Urinary bladder (tissue), 4 donors: ENCODE results near the gene AAK1. TPM values are rescaled to one million over a fixed set of nuclear protein-coding genes. Genes with fewer than 3 reads are reported as not detected.
A peak's percentile ranks its signal among the peaks of the same experiment; 100 is the strongest.
"Not testable (repeated sequence)": the region's sequence is repeated elsewhere in the genome, so short reads cannot be mapped to it uniquely, and the experiment has no call there.

Experiments used
- DNase-seq: peaks from one replicate; pipeline ENCODE4 v3.0.0-alpha.2; 2015; ENCODE audit errors: extremely low spot score
- H3K27ac ChIP-seq: one replicate; pipeline ENCODE4 v1.5.1; 2013; ENCODE audit warnings: low read depth, mild to moderate bottlenecking, moderate library complexity
- H3K36me3 ChIP-seq: one replicate; pipeline ENCODE4 v1.6.1; 2013; ENCODE audit warnings: mild to moderate bottlenecking, moderate library complexity; ENCODE audit not compliant: insufficient read depth
- H3K4me1 ChIP-seq: one replicate; pipeline ENCODE4 v1.6.1; 2013; ENCODE audit warnings: mild to moderate bottlenecking, moderate library complexity; ENCODE audit not compliant: insufficient read depth
- H3K4me3 ChIP-seq: one replicate; pipeline ENCODE4 v1.5.1; 2013; ENCODE audit warnings: low read depth, low read length
- WGBS: extraction: QIAGEN DNeasy Blood & Tissue Kit; methylation state at CpG from one replicate; pipeline ENCODE4 v1.1.7; 2013; 5-methylcytosine and 5-hydroxymethylcytosine counted together
- polyA plus RNA-seq: library from polyadenylated mRNA; stranded (reverse); fragments of 200-250 nt; gene quantifications from one replicate; pipeline ENCODE4 v1.2.3, GENCODE V29; 2013
- total RNA-seq: library from RNA; depleted of rRNA; stranded (reverse); fragments of >200 nt; gene quantifications from one replicate; pipeline ENCODE4 v1.2.3, GENCODE V29; 2014
- donor health status: healthy with polysubstance abuse.
- donor health status: healthy.

The AAK1 gene
- total and polyA plus RNA-seq, 2 donors = 9.3 to 51.5 TPM

DNA sequence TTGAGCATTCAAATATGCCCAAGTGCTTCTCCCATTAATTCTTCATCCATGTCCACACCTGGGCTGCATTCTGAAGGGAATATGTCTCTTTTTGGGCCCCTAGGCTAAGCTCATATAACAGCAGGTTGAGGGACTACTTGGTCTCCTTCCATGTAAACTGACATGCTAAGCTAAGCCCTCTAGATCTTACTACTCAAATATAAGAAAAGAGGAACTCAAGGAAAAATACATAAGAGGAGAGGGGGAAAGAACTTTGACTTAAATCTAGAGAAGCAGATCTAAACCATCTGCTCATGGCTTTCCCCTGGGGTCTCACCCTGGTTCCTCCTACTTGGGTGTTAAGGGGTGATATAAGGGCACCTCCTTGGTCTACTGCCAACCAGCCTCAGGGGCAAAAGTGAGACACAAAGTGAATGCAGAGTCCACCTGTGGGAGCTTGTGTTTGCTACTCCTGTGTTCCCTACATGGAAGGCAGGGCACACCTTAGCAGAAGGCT lies 186.5 kb downstream of the AAK1 start:
- no peak overlapping the region for H3K4me3 ChIP-seq
- H3K36me3 ChIP-seq = no peaks in the 10 kb centered on the region
- no peak overlapping the region for H3K27ac ChIP-seq
- no peaks in the 10 kb centered on the region for H3K4me1 ChIP-seq
- no peak for DNase-seq

DNA sequence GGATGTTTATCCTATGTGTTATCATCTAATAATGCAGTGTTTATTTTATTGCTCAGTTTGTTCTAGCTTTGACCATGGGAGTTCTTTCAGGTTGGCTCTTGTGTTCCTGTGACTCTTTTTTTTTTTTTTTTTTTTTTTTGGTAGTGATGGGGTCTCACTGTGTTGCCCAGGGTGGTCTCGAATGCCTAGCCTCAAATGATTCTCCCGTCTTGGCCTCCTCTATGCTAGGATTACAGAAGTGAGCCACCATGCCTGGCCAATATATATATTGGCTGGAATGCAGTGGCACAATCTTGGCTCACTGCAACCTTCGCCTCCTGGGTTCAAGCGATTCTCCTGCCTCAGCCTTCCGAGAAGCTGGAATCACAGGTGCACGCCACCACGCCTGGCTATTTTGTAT lies 187.4 kb downstream of the AAK1 start:
- H3K27ac ChIP-seq = no peak overlapping the region
- H3K4me1 ChIP-seq = no peaks in the 10 kb centered on the region
- WGBS = 92% methylated on average over 7 of the region's 7 CpGs
- H3K36me3 ChIP-seq = no peaks in the 10 kb centered on the region
- no peak for DNase-seq
- H3K4me3 ChIP-seq = no peak overlapping the region

DNA sequence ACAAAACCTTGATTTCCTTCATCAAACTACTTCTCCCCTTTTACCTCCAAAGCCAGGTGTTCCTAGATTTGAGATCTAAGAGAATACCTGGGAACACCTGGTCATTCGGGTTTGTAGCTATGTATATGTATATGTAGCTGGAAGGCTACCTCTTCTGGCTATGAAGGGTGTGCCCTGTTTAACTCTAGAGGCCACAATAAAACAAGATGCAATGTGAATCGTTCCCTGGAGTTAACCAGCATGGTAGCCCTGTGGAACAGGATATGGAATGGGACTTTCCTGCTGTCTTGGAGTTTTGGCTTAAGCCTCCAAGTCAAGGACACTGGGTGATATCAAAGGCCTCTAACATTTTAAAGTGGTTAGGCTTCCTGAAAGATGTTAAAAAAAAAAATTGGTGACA lies 188.6 kb downstream of the AAK1 start:
- H3K4me3 ChIP-seq = no peak overlapping the region
- no peaks in the 10 kb centered on the region for H3K36me3 ChIP-seq
- no peak overlapping the region for H3K27ac ChIP-seq
- DNase-seq = no peak
- 95% methylated on average over 2 of the region's 2 CpGs for WGBS
- H3K4me1 ChIP-seq = no peaks in the 10 kb centered on the region

DNA sequence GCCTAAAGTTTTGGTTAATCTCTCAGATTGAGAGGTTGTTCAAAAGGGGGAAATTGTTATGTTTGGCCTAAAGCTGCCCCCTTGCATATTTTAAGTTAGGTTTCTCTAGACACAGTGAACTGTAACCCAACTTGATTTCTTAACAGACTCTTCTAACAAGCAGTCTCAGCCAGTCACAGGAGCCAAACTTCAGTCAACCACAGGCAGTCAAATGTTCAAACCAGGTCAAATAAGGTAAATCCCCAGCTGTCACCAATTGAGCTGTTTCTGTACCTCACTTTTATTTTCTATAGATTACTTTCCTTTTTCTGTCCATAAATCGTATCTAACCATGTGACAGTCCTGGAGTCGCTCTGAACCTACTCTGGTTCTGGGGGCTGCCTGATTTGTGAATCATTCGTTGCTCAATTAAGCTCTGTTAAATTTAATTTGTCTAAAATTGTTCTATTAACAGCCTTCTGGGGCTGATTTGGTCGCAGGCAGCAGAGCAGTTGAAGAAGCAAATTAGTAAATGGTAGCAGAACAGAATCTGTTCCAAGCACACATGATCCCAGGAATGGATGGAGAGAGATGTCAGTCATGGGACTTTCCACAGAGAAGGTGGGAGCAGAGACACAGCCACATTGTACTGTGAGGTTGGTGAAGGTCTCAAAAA lies 189.9 kb downstream of the AAK1 start:
- no peak for DNase-seq

DNA sequence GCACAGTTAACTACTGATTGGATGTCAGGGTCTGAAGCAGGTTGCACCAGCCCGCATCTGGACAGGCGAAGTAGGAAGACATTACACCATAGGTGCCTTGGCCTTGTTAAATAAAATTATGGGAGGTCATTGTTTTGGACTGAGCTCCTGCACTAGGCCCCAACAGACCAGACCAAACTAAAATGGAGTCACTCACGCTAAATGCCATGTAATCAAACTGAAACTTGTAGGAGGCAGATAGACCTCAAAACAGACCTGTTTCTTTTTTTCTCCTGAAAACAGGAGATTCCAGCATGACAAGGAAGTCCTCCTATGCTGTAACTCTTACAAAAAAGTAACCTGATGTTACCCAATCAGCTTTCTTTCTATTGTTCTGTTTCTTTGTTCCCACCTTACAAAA lies 190.9 kb downstream of the AAK1 start:
- H3K27ac ChIP-seq = no peak overlapping the region
- H3K4me1 ChIP-seq = no peaks in the 10 kb centered on the region
- WGBS = 98% methylated on average over 3 of the region's 3 CpGs
- DNase-seq = no peak
- no peaks in the 10 kb centered on the region for H3K36me3 ChIP-seq
- no peak overlapping the region for H3K4me3 ChIP-seq

More for the DNA sequence above, 189.9 kb downstream of the AAK1 start:
- 85% methylated on average over 4 of the region's 4 CpGs for WGBS
- Histone ChIP-seq H3K4me3 (no peak overlapping the region), H3K4me1 (no peaks in the 10 kb centered on the region), H3K36me3 (no peaks in the 10 kb centered on the region), H3K27ac (no peak overlapping the region)

DNA sequence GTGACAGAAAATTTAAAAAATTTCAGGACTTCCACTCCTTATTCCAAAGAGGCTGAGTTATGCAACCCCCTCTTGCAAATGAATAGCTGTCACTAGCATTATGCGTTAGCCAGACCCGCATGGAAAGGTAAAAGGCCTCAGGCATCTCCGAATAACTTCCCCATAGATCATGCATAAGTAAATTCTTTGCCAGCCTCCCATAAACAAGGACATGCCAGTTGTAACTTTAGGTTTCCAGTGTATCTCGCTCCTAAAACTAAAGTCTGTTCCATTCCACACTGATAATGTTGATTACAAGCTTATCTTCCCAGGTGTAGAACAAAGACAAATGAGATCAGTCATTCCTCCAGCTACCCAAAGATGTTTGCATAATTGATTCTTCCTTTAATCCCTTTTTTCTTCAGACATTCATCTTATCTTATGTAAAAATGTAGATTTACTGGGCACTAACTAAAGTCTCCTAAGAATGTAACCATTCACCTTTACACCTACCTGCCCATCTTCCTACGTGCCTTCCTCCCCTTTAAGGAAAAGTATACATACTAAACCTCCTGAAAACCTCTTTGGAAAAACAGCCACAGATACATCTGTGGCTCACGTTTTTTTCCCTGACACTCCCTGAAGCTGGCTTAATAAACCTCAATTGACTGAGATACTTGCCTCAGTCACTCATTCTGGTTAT lies 192.7 kb downstream of the AAK1 start:
- 87% methylated on average over 6 of the region's 6 CpGs for WGBS
- H3K36me3 ChIP-seq = no peaks in the 10 kb centered on the region
- H3K4me3 ChIP-seq = no peak overlapping the region
- H3K4me1 ChIP-seq = no peaks in the 10 kb centered on the region
- no peak for DNase-seq
- no peak overlapping the region for H3K27ac ChIP-seq

DNA sequence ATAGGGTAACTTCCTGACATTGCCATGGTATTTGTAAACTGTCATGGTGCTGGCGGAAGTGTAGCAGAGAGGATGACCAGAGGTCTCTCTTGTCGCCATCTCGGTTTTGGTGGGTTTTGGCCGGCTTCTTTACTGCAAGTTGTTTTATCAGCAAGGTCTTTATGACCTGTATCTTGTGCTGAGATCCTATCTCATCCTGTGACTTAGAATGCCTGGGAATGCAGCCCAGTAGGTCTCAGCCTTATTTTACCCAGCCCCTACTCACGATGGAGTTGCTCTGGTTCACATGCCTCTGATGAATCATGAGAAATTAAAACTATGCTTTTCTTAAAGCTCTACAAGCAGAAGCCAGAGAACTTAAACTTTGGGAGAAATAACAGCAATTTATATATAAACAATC lies 193.6 kb downstream of the AAK1 start:
- 51% methylated on average over 5 of the region's 5 CpGs for WGBS
- H3K4me3 ChIP-seq = no peak overlapping the region
- H3K27ac ChIP-seq = no peak overlapping the region
- H3K36me3 ChIP-seq = no peaks in the 10 kb centered on the region
- no peaks in the 10 kb centered on the region for H3K4me1 ChIP-seq
- DNase-seq = no peak

DNA sequence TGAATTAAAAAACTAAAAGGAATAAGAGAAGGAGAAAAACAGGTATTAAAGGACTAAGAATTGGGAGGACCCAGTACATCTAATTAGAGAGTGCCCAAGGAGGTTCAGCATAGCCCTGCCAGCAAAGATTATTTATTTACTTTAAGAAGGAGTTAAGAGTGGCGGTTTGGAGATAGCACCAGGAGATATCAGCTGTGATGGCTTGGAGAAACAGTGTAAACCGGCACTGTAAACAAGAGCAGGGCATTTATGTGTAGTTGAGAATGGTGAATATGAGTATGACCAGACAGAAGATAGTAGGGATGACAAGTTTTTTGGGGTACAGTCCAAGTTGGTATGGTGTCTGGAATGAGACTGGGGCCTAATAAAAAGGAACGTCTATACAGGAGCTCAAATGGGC lies 199.9 kb downstream of the AAK1 start:
- not testable (repeated sequence) for H3K27ac ChIP-seq, H3K4me3 ChIP-seq, DNase-seq, H3K4me1 ChIP-seq, H3K36me3 ChIP-seq
- 67% methylated on average over 3 of the region's 3 CpGs for WGBS

DNA sequence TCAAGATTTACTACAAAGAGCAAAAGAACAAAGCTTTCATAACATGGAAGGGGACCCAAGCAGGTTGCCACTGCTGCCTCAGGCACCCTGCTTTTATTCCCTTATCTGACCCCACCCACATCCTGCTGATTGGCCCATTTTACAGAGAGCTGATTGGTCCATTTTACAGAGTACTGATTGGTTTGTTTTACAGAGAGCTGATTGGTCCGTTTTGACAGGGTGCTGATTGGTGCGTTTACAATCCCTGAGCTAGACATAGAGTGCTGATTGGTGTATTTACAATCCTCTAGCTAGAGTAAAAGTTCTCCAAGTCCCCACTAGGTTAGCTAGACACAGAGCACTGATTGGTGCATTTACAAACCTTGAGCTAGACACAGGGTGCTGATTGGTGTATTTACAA lies 204.0 kb downstream of the AAK1 start:
- H3K4me1 ChIP-seq, DNase-seq, H3K27ac ChIP-seq, H3K4me3 ChIP-seq, H3K36me3 ChIP-seq: not testable (repeated sequence)
- WGBS = over 99% methylated on average over 2 of the region's 2 CpGs

DNA sequence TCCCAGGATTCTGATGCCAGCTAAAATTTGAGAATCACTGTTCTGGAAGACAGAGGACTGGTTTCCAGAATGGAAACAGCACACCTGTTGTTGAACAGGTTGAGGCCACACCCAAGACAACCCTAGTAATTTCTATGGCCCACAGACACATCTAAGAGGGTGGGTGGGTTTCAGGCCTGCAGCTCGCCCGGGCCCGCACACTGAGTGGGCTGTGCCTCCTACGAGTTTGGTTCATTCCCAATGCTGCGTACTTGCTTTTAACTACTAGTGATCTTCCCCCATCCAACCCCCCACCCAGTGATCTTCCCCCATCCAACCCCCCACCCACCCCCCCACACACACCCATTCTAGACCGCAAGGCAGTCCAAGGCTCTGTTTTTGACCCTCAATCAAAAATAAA lies 205.0 kb downstream of the AAK1 start:
- H3K4me3 ChIP-seq = no peak overlapping the region
- H3K36me3 ChIP-seq = no peaks in the 10 kb centered on the region
- no peaks in the 10 kb centered on the region for H3K4me1 ChIP-seq
- H3K27ac ChIP-seq = no peak overlapping the region
- DNase-seq = no peak
- WGBS = 96% methylated on average over 6 of the region's 6 CpGs

DNA sequence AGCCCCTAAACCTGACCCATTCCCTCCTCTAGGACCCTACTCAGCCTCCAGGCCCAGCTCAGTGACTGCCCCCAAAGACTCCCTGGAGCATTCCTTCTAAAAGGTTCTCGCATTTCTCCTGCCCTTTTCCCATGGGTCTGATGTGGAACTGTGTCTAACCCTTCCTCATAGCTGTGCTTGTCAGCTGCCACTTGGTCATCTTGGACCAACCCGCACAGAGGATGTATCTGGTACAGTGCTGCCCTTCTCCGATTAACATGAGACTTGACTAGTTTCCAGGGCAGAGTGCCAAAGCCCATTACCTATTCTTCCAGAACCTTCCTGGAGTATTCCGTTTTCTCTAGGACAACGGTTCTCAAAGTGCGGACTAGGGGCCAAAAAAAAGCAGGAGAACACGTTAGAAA lies 205.8 kb downstream of the AAK1 start:
- Histone ChIP-seq H3K4me3 (peak overlapping the region; percentile 66), H3K36me3 (no peaks in the 10 kb centered on the region), H3K4me1 (no peaks in the 10 kb centered on the region), H3K27ac (peak overlapping the region; percentile 88)
- WGBS = 58% methylated on average over 7 of the region's 7 CpGs
- peak; percentile 33 for DNase-seq

DNA sequence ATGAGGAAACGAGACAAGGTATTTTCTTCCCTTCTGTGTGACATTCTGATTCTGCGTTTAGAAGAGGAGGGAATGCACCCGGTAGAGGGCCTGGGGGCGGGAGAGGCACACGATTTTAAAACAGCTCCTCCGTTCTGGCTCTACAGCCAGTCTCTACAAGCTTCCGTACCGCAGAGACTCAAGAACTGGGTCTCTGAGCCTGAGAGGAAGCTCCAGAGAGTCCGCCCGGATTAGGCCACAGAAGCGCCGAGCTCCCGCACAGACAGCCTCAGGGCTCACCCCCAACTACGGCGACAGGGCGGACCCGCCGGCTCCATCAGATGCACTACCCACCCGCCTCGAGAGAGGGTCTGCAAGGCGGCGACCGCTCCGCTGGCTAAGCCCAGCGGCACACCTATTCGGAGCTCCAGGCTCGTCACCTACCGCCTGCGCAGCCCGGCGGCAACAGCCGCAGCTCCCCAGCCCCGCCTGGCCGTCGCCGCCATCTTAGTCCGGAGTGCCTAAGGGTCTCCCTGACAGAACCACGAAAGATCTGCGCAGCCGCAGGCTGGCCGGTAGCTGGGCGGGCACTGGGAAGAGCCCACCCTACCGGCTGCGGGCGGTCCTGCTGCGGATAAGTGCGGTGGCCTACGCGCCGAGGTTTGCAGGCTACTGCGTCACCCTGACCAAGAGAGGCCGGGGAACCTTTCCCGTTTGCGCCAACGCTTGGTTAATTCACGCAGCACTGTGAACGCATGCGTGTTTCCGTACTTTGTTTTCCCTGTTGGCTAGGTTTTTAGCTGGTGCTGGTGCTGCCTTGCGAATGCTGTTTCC lies 206.4 kb downstream of the AAK1 start, which contains the start of gene NFU1:
Gene NFU1 (minus strand): TSS at position 498 of the 813 bp plus-strand sequence. CDS start 13 bp downstream, at position 485.
- under 1% methylated on average over 60 of the region's 60 CpGs for WGBS
- Histone ChIP-seq H3K4me3 (peak within 1 kb of the TSS; percentile 66), H3K36me3 (no peaks in the 10 kb centered on the region), H3K4me1 (no peaks in the 10 kb centered on the region), H3K27ac (peak within 1 kb of the TSS; percentile 88)
- DNase-seq = peak; percentile 83

DNA sequence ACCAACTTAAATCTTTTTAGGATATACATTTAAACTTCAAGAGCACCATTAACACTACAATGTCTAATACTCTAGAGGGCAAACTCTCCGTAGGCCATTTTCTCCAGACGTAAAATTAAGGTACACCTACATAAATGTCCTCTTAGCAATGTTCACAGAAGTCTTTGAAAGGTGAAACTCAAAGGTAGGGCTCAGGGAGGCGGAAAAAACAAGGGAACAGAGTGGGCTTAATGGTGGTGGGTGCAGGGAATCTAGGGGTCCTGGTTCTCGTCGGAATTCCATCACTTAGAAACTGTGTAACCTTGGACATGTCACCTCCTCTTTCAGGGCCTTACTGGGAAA lies 207.0 kb downstream of the AAK1 start:
- Histone ChIP-seq H3K4me1 (no peaks in the 10 kb centered on the region), H3K36me3 (no peaks in the 10 kb centered on the region), H3K4me3 (peak overlapping the region; percentile 66), H3K27ac (peak overlapping the region; percentile 88)
- DNase-seq = peak; percentile 13
- WGBS = 6% methylated on average over 5 of the region's 5 CpGs

DNA sequence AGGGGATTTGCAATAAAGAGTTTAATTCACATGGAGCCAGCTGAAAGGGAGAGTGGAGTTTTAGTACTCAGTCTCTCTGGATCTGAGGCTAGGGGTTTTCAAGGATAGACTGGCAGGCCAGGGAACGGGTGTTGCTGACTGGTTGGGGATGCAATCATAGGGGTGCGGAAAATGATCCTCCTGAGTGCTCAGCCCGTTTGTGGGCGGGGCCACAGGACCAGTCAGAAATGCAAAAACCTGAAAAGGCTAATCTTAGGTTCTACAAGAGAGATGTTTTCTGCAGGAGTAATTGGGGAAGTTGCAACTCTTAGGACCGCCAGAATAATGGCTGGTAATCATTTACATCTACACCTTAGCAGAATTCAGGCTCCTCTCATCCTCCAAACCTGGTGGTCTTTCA lies 208.8 kb downstream of the AAK1 start:
- 82% methylated on average over 5 of the region's 5 CpGs for WGBS
- Histone ChIP-seq H3K27ac (no peak overlapping the region), H3K4me3 (no peak overlapping the region), H3K36me3 (no peaks in the 10 kb centered on the region), H3K4me1 (no peaks in the 10 kb centered on the region)
- DNase-seq = no peak
